Omental fat pad (tissue), 4 donors: Measurements from ENCODE around the gene TOP3A. TPM values are rescaled to one million over a fixed set of nuclear protein-coding genes. Genes with fewer than 3 reads are reported as not detected.
A peak's percentile ranks its signal among the peaks of the same experiment; 100 is the strongest.

ENCODE experiments used
- ATAC-seq: fragments of 150-250 bp; one replicate; pipeline ENCODE4 v1.9.1; 2016; ENCODE audit warnings: mild to moderate bottlenecking, moderate library complexity; ENCODE audit not compliant: low FRiP score
- DNase-seq: peaks from one replicate; pipeline ENCODE4 v3.0.0-alpha.2; 2019; ENCODE audit warnings: low spot score
- CTCF ChIP-seq, 3 donors: fragments of 450-650 bp; IDR thresholded peaks; one replicate each; pipeline ENCODE4 v1.5.1; 2016 to 2017; ENCODE audit warnings: antibody characterized with exemption in 3 of 3, mild to moderate bottlenecking in 3 of 3, moderate library complexity in 2 of 3
- total RNA-seq, 4 donors: library from RNA; depleted of rRNA; stranded (reverse); fragments of >200 nt; gene quantifications; one replicate each; pipeline ENCODE4 v1.1.0, GENCODE V29; 2016

The TOP3A gene
- total RNA-seq, 4 donors from 2014 or later, result 23.6 to 80.5 (median 47.5) TPM

- DNase-seq (no peak), ATAC-seq (no peak)
- TF ChIP-seq CTCF (IDR thresholded peaks at IDR 0.05), result no peak
Measured at GRCh38 chr17:18262641-18263040, 52.2 kb downstream of the TOP3A start.

GRCh38 chr17:18262111-18262510 lies 52.7 kb downstream of the TOP3A start:
- ATAC-seq (no peak), DNase-seq (no peak)
- no peak for TF ChIP-seq CTCF (IDR thresholded peaks at IDR 0.05)

GRCh38 chr17:18261659-18262058 lies 53.1 kb downstream of the TOP3A start:
- ATAC-seq, result no peak
- no peak for DNase-seq
- TF ChIP-seq CTCF (IDR thresholded peaks at IDR 0.05), result no peak

- no peak for TF ChIP-seq CTCF (IDR thresholded peaks at IDR 0.05)
Measured at GRCh38 chr17:18261146-18261515, 53.7 kb downstream of the TOP3A start.

GRCh38 chr17:18260332-18261145 lies 54.3 kb downstream of the TOP3A start, which contains the start of gene MIEF2:
MIEF2 (plus strand) TSS chr17:18260662; CDS start chr17:18262721, 2,059 bp downstream.
- ATAC-seq (peak; percentile 79), DNase-seq (peak; percentile 75)
- TF ChIP-seq CTCF (IDR thresholded peaks at IDR 0.05), result no peak

More at GRCh38 chr17:18261146-18261515, 53.7 kb downstream of the TOP3A start:
- DNase-seq, result peak; percentile 38
- peak; percentile 53 for ATAC-seq

- no peak for TF ChIP-seq CTCF (IDR thresholded peaks at IDR 0.05)
- ATAC-seq, result no peak
Measured at GRCh38 chr17:18259621-18260331, 55.0 kb downstream of the TOP3A start.

More at GRCh38 chr17:18259621-18260331, 55.0 kb downstream of the TOP3A start:
- DNase-seq, result no peak
